Lower leg skin (tissue), 3 donors: ENCODE results near the gene ALG11.

Source experiments
- CTCF ChIP-seq, 3 donors: fragments of 450-650 bp; IDR thresholded peaks; one replicate each; pipeline ENCODE4 v1.5.1; 2016; ENCODE audit warnings: antibody characterized with exemption in 3 of 3, mild to moderate bottlenecking in 3 of 3, moderate library complexity in 2 of 3
- POLR2A ChIP-seq, 2 donors: fragments of 450-650 bp; IDR thresholded peaks; one replicate each; pipeline ENCODE4 v1.6.1; 2016 to 2017; ENCODE audit warnings: antibody characterized with exemption in 2 of 2, mild to moderate bottlenecking in 1 of 2, moderate library complexity in 1 of 2

GRCh38 chr13:51970349-51970748, 41.8 kb upstream of the ALG11 start:
- no peak for TF ChIP-seq CTCF (IDR thresholded peaks at IDR 0.05)
- TF ChIP-seq POLR2A (IDR thresholded peaks at IDR 0.05), result no peak
